Measurements from ENCODE around the gene ING5.

The ING5 gene

GRCh38 chr2:241678307-241678706 is 23.5 kb upstream of the ING5 start:
- H3K4me3 ChIP-seq (IDR thresholded peaks at IDR 0.05; ENCODE audit: insufficient read depth, low read depth, low read length) = no peak overlapping the region
- H3K4me2 ChIP-seq = no peak overlapping the region
- no peaks in the 10 kb centered on the region for H4K20me1 ChIP-seq (ENCODE audit: insufficient read depth)
- H3K9ac ChIP-seq = no peak overlapping the region
- TF ChIP-seq CTCF (conservative IDR thresholded peaks at IDR 0.05; ENCODE audit: low read depth, low read length) = no peak
- no peak overlapping the region for H2AFZ ChIP-seq (ENCODE audit: low read depth)
- no peaks in the 10 kb centered on the region for H3K36me3 ChIP-seq (ENCODE audit: insufficient read depth)
- H3K79me2 ChIP-seq (ENCODE audit: insufficient read depth, low read depth) = peaks cover under 1% of the 10 kb centered on the region
- H3K4me1 ChIP-seq (ENCODE audit: low read depth, poor library complexity, severe bottlenecking) = peaks cover under 1% of the 10 kb centered on the region
- no peak overlapping the region for H3K27ac ChIP-seq
- no peaks in the 10 kb centered on the region for H3K27me3 ChIP-seq (ENCODE audit: insufficient read depth, low read depth)

GRCh38 chr2:241678784-241679540 is 22.9 kb upstream of the ING5 start:
- H3K4me1 ChIP-seq (ENCODE audit: low read depth, poor library complexity, severe bottlenecking) = no peaks in the 10 kb centered on the region
- H3K27ac ChIP-seq = no peak overlapping the region
- peaks cover 7% of the 10 kb centered on the region for H3K79me2 ChIP-seq (ENCODE audit: insufficient read depth, low read depth)
- no peak overlapping the region for H3K4me2 ChIP-seq
- TF ChIP-seq CTCF (conservative IDR thresholded peaks at IDR 0.05; ENCODE audit: low read depth, low read length) = no peak
- no peaks in the 10 kb centered on the region for H3K27me3 ChIP-seq (ENCODE audit: insufficient read depth, low read depth)
- H3K9ac ChIP-seq = no peak overlapping the region
- no peaks in the 10 kb centered on the region for H3K36me3 ChIP-seq (ENCODE audit: insufficient read depth)
- no peaks in the 10 kb centered on the region for H4K20me1 ChIP-seq (ENCODE audit: insufficient read depth)
- no peak overlapping the region for H3K4me3 ChIP-seq (IDR thresholded peaks at IDR 0.05; ENCODE audit: insufficient read depth, low read depth, low read length)
- no peak overlapping the region for H2AFZ ChIP-seq (ENCODE audit: low read depth)

- H3K79me2 ChIP-seq (ENCODE audit: insufficient read depth, low read depth) = peaks cover 11% of the 10 kb centered on the region
These were observed 21.8 kb upstream of the ING5 start for GRCh38 chr2:241680044-241680443.

GRCh38 chr2:241680827-241681599 is 20.8 kb upstream of the ING5 start:
- H3K4me2 ChIP-seq = no peak overlapping the region
- H3K9ac ChIP-seq = no peak overlapping the region
- H4K20me1 ChIP-seq (ENCODE audit: insufficient read depth) = no peaks in the 10 kb centered on the region
- no peak overlapping the region for H2AFZ ChIP-seq (ENCODE audit: low read depth)
- no peak for TF ChIP-seq CTCF (conservative IDR thresholded peaks at IDR 0.05; ENCODE audit: low read depth, low read length)
- no peaks in the 10 kb centered on the region for H3K27me3 ChIP-seq (ENCODE audit: insufficient read depth, low read depth)
- no peak overlapping the region for H3K4me3 ChIP-seq (IDR thresholded peaks at IDR 0.05; ENCODE audit: insufficient read depth, low read depth, low read length)
- H3K27ac ChIP-seq = no peak overlapping the region
- H3K79me2 ChIP-seq (ENCODE audit: insufficient read depth, low read depth) = peaks cover 21% of the 10 kb centered on the region
- H3K4me1 ChIP-seq (ENCODE audit: low read depth, poor library complexity, severe bottlenecking) = peaks cover 9% of the 10 kb centered on the region
- no peaks in the 10 kb centered on the region for H3K36me3 ChIP-seq (ENCODE audit: insufficient read depth)

More at GRCh38 chr2:241680044-241680443, 21.8 kb upstream of the ING5 start:
- no peak overlapping the region for H3K9ac ChIP-seq
- no peaks in the 10 kb centered on the region for H3K4me1 ChIP-seq (ENCODE audit: low read depth, poor library complexity, severe bottlenecking)
- H3K4me3 ChIP-seq (IDR thresholded peaks at IDR 0.05; ENCODE audit: insufficient read depth, low read depth, low read length) = no peak overlapping the region
- no peak overlapping the region for H3K4me2 ChIP-seq
- H3K27ac ChIP-seq = no peak overlapping the region
- no peaks in the 10 kb centered on the region for H3K27me3 ChIP-seq (ENCODE audit: insufficient read depth, low read depth)
- no peaks in the 10 kb centered on the region for H4K20me1 ChIP-seq (ENCODE audit: insufficient read depth)
- TF ChIP-seq CTCF (conservative IDR thresholded peaks at IDR 0.05; ENCODE audit: low read depth, low read length) = no peak
- H3K36me3 ChIP-seq (ENCODE audit: insufficient read depth) = no peaks in the 10 kb centered on the region
- no peak overlapping the region for H2AFZ ChIP-seq (ENCODE audit: low read depth)
